ENCODE data around the gene SLFN14. TPM values are rescaled to one million over a fixed set of nuclear protein-coding genes. Genes with fewer than 3 reads are reported as not detected.

Gene SLFN14
- total and polyA plus RNA-seq, 2 experiments from 2014 or later = 0.12 to 0.21 TPM

DNA sequence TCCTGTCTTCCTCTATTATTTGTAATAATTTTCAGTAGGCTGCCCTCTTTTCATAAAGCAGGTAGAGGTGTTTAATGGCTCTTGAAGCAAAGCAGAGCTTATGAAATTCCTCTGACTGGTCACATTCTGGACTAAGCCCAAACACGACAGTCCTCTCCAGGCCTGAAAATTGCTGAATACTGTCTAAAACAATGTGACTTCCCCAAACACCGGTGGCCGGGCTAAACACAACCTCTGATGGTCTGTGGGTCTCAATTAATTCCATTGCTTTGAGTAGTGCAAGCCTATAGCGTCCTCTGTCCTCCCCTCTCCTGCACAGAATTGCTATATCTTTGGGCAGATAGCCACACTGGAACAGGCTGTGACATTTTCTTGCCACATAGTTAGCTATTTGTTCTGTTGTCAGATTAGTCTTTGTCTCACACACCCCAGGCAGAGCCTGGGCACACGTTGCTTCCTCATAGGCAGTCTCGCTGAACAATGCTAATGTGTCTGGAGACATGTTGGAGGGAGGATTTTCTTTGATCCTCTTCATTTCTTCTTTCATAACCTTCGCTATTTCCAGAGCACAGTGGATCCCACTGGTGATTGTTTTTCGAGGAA is 12.3 kb downstream of the SLFN14 start:
- Histone ChIP-seq H3K4me1 (ENCODE audit: low read depth) (no peaks in the 10 kb centered on the region), H3K4me3 (no peak overlapping the region), H3K9me3 (ENCODE audit: low read depth) (no peaks in the 10 kb centered on the region), H3K27me3 (peaks cover 68% of the 10 kb centered on the region), H3K27ac (no peak overlapping the region), H3K36me3 (no peaks in the 10 kb centered on the region)
- no peak for DNase-seq (ENCODE audit: low read depth in 1 of 2, low spot score in 1 of 2)
- TF ChIP-seq, protein P1, sequence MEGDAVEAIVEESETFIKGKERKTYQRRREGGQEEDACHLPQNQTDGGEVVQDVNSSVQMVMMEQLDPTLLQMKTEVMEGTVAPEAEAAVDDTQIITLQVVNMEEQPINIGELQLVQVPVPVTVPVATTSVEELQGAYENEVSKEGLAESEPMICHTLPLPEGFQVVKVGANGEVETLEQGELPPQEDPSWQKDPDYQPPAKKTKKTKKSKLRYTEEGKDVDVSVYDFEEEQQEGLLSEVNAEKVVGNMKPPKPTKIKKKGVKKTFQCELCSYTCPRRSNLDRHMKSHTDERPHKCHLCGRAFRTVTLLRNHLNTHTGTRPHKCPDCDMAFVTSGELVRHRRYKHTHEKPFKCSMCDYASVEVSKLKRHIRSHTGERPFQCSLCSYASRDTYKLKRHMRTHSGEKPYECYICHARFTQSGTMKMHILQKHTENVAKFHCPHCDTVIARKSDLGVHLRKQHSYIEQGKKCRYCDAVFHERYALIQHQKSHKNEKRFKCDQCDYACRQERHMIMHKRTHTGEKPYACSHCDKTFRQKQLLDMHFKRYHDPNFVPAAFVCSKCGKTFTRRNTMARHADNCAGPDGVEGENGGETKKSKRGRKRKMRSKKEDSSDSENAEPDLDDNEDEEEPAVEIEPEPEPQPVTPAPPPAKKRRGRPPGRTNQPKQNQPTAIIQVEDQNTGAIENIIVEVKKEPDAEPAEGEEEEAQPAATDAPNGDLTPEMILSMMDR (IDR thresholded peaks at IDR 0.05; ENCODE audit: low read depth, low read length) = no peak

DNA sequence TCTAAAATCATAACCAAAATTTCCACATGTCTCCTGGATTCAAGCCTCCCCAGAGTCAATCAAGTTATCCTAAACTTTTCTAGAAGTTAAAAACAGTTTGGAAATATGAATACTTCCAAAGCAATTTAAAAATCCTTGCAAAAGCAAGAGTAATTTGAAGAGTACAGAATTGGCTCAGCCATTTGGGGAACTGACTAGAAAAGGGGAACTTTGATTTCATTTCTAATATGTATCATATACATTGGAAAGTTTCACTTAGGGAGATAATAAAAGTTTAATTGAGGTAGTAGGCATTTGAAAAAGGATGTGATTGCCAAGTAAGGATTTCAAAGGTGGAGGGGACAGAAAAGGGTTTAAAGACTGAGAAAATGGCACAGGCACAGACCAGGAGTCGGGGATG is 14.1 kb downstream of the SLFN14 start:
- Histone ChIP-seq H3K9me3 (ENCODE audit: low read depth) (no peaks in the 10 kb centered on the region), H3K27ac (no peak overlapping the region), H3K4me1 (ENCODE audit: low read depth) (no peaks in the 10 kb centered on the region), H3K4me3 (no peak overlapping the region), H3K36me3 (no peaks in the 10 kb centered on the region), H3K27me3 (peaks cover 70% of the 10 kb centered on the region)
- TF ChIP-seq, protein P1 (IDR thresholded peaks at IDR 0.05; ENCODE audit: low read depth, low read length) = no peak
- DNase-seq (ENCODE audit: low read depth in 1 of 2, low spot score in 1 of 2) = no peak

DNA sequence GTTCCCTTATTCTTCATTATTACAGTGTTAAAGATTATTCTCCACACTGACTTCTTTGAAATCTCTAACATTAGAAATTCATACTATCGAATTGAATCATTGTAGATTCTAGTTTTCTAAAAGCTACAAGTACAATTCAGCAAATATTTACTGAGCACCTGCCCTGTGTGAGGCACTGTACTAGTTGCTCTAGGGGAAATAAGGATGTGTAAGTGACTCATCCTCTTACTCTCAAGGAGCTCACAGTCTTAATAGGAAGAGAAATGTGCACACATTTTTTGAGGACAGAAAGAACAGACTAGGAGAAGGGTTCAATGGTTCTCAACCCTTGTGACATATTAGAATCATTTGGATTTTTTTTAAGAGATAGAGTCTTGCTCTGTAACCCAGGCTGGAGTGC is 15.5 kb downstream of the SLFN14 start:
- H3K9me3 ChIP-seq (ENCODE audit: low read depth) = no peaks in the 10 kb centered on the region

DNA sequence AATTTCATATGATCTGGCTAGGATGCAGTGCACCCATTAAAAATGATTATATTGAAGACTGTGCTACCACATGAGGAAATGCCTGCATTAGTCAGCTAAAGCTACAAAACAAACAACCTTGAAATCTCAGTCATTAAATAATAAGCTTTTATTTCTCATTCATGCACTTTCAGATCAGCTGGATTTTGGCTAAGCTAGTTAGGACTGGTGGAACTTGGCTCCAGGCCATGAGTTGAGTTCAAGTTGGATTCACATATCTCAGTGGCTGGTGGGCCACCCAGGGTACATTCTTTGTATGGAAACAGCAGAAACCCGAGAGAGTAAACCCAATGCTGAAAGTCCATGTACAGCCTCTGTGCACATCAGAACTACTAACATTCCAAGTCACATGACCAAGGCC is 16.8 kb downstream of the SLFN14 start:
- peaks cover 69% of the 10 kb centered on the region for H3K27me3 ChIP-seq
- no peak for DNase-seq (ENCODE audit: low read depth in 1 of 2, low spot score in 1 of 2)
- no peaks in the 10 kb centered on the region for H3K4me1 ChIP-seq (ENCODE audit: low read depth)
- no peaks in the 10 kb centered on the region for H3K36me3 ChIP-seq
- H3K4me3 ChIP-seq = no peak overlapping the region
- TF ChIP-seq, protein P1 (IDR thresholded peaks at IDR 0.05; ENCODE audit: low read depth, low read length) = no peak
- no peaks in the 10 kb centered on the region for H3K9me3 ChIP-seq (ENCODE audit: low read depth)
- no peak overlapping the region for H3K27ac ChIP-seq

More for the DNA sequence above, 15.5 kb downstream of the SLFN14 start:
- no peak for DNase-seq (ENCODE audit: low read depth in 1 of 2, low spot score in 1 of 2)
- H3K27ac ChIP-seq = no peak overlapping the region
- peaks cover 78% of the 10 kb centered on the region for H3K27me3 ChIP-seq
- H3K4me3 ChIP-seq = no peak overlapping the region
- no peaks in the 10 kb centered on the region for H3K36me3 ChIP-seq
- TF ChIP-seq, protein P1 (IDR thresholded peaks at IDR 0.05; ENCODE audit: low read depth, low read length) = no peak
- H3K4me1 ChIP-seq (ENCODE audit: low read depth) = no peaks in the 10 kb centered on the region

DNA sequence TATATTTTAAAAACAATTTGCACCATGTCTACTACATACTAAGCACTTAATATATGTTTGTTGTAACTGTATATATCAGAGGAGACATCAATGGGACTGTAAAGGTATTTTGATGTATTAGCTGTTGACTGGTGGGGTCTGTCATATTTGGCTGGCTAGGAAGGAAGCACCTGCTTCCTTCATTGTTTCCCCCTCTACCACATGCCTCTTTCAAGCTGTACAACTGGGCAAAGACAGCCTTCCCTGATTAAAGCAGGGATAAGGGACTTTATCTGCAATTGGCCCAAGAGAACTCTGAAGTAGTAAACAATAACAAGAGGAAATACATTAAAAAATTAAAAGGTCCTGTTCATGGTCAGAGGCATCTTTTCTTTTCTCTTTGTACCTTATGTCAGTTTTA is 17.6 kb downstream of the SLFN14 start:
- H3K4me1 ChIP-seq (ENCODE audit: low read depth) = no peaks in the 10 kb centered on the region
- no peaks in the 10 kb centered on the region for H3K36me3 ChIP-seq
- DNase-seq (ENCODE audit: low read depth in 1 of 2, low spot score in 1 of 2) = no peak
- TF ChIP-seq, protein P1 (IDR thresholded peaks at IDR 0.05; ENCODE audit: low read depth, low read length) = no peak
- H3K27me3 ChIP-seq = peaks cover 61% of the 10 kb centered on the region
- H3K4me3 ChIP-seq = no peak overlapping the region
- no peaks in the 10 kb centered on the region for H3K9me3 ChIP-seq (ENCODE audit: low read depth)
- no peak overlapping the region for H3K27ac ChIP-seq
